Neuronal stem cell (in vitro differentiated cells): ENCODE results near the gene AKAP12.

Experiments
- DNase-seq: peaks from one replicate; pipeline ENCODE4 v3.0.0-alpha.2; 2013; ENCODE audit warnings: low spot score
- H2AFZ ChIP-seq: one replicate; pipeline ENCODE4 v1.6.1; 2013; ENCODE audit warnings: mild to moderate bottlenecking, low read length, inconsistent platforms
- H2AK5ac ChIP-seq: 2 replicates; pipeline ENCODE4 v1.6.1; 2013; ENCODE audit warnings: low read depth, mild to moderate bottlenecking, inconsistent platforms, low read length, moderate library complexity, mixed read lengths
- H2BK120ac ChIP-seq: 2 replicates; pipeline ENCODE4 v1.6.1; 2013; ENCODE audit warnings: low read depth, mild to moderate bottlenecking, inconsistent platforms, low read length, moderate library complexity, mixed read lengths
- H2BK12ac ChIP-seq: one replicate; pipeline ENCODE4 v1.6.1; 2013; ENCODE audit warnings: low read length, inconsistent platforms
- H2BK15ac ChIP-seq: 2 replicates; pipeline ENCODE4 v1.6.1; 2013; ENCODE audit warnings: mild to moderate bottlenecking, low read length, inconsistent platforms, mixed read lengths
- H2BK5ac ChIP-seq: one replicate; pipeline ENCODE4 v1.6.1; 2013; ENCODE audit warnings: inconsistent platforms, mild to moderate bottlenecking, low read length, moderate library complexity
- H3K14ac ChIP-seq: one replicate; pipeline ENCODE4 v1.6.1; 2013; ENCODE audit warnings: low read length, inconsistent platforms
- H3K18ac ChIP-seq: 2 replicates; pipeline ENCODE4 v1.6.1; 2013; ENCODE audit warnings: low read length, inconsistent platforms
- H3K23ac ChIP-seq: 2 replicates; pipeline ENCODE4 v1.6.1; 2013; ENCODE audit warnings: low read depth, mild to moderate bottlenecking, mixed read lengths, low read length, inconsistent platforms; ENCODE audit not compliant: poor library complexity
- H3K27ac ChIP-seq: replicated peaks from 3 replicates; pipeline ENCODE4 v1.5.1; 2013; ENCODE audit warnings: low read length, inconsistent platforms
- H3K27me3 ChIP-seq, 3 experiments: 2 replicates each; pipeline ENCODE4 v1.6.1; 2013; ENCODE audit warnings: low read length in 3 of 3, mild to moderate bottlenecking in 2 of 3, inconsistent platforms in 1 of 3, low read depth in 1 of 3, mixed read lengths in 1 of 3, moderate library complexity in 1 of 3; ENCODE audit not compliant: control insufficient read depth in 3 of 3, insufficient read depth in 3 of 3
- H3K36me3 ChIP-seq, 2 donors: replicated peaks in 1 of 2; 2 replicates each; pipeline ENCODE4 v1.6.1; 2013; ENCODE audit warnings: low read length in 2 of 2; ENCODE audit not compliant: control insufficient read depth in 2 of 2, insufficient read depth in 2 of 2
- H3K4ac ChIP-seq: 2 replicates; pipeline ENCODE4 v1.6.1; 2013; ENCODE audit warnings: inconsistent platforms, mild to moderate bottlenecking, low read length, moderate library complexity
- H3K4me1 ChIP-seq, 2 donors: 1 replicate in 1 of 2; 2 replicates in 1 of 2; pipeline ENCODE4 v1.6.1; 2013; ENCODE audit warnings: low read length in 2 of 2, low read depth in 1 of 2; ENCODE audit not compliant: control insufficient read depth in 2 of 2, insufficient read depth in 1 of 2
- H3K4me2 ChIP-seq: one replicate; pipeline ENCODE4 v1.6.1; 2013; ENCODE audit warnings: mild to moderate bottlenecking, low read length, inconsistent platforms; ENCODE audit not compliant: insufficient read depth, poor library complexity, severe bottlenecking
- H3K4me3 ChIP-seq, 2 donors: 2 replicates each; pipeline ENCODE4 v1.5.1; 2013; ENCODE audit warnings: low read length in 2 of 2, mild to moderate bottlenecking in 2 of 2, inconsistent platforms in 1 of 2, moderate library complexity in 1 of 2
- H3K79me1 ChIP-seq: one replicate; pipeline ENCODE4 v1.6.1; 2013; ENCODE audit warnings: low read depth, mild to moderate bottlenecking, inconsistent platforms, low read length, moderate library complexity
- H3K9ac ChIP-seq: one replicate; pipeline ENCODE4 v1.6.1; 2013; ENCODE audit warnings: mild to moderate bottlenecking, low read depth, low read length, inconsistent platforms; ENCODE audit not compliant: poor library complexity
- H3K9me3 ChIP-seq, 2 donors: replicated peaks in 1 of 2; 2 replicates each; pipeline versions ENCODE3 to v1.6.1; 2013; ENCODE audit warnings: low read length in 2 of 2, mild to moderate bottlenecking in 2 of 2, inconsistent platforms in 1 of 2, low read depth in 1 of 2, mixed read lengths in 1 of 2, moderate library complexity in 1 of 2; ENCODE audit not compliant: control insufficient read depth in 2 of 2, insufficient read depth in 1 of 2
- H4K8ac ChIP-seq: one replicate; pipeline ENCODE4 v1.6.1; 2013; ENCODE audit warnings: low read depth, mild to moderate bottlenecking, inconsistent platforms, low read length, moderate library complexity
- H4K91ac ChIP-seq: one replicate; pipeline ENCODE4 v1.6.1; 2013; ENCODE audit warnings: low read length, low read depth, mild to moderate bottlenecking, inconsistent platforms; ENCODE audit not compliant: poor library complexity
- WGBS, 2 donors: extraction: QIAGEN DNeasy Blood & Tissue Kit; methylation state at CpG; one replicate each; pipeline ENCODE4 v1.1.7; 2013; ENCODE audit warnings: missing lambda C conversion rate in 2 of 2, mixed read lengths in 1 of 2; ENCODE audit not compliant: insufficient read length in 2 of 2, insufficient replicate concordance in 1 of 2; ENCODE audit errors: extremely low coverage in 2 of 2; 5-methylcytosine and 5-hydroxymethylcytosine counted together

AKAP12 gene

DNA sequence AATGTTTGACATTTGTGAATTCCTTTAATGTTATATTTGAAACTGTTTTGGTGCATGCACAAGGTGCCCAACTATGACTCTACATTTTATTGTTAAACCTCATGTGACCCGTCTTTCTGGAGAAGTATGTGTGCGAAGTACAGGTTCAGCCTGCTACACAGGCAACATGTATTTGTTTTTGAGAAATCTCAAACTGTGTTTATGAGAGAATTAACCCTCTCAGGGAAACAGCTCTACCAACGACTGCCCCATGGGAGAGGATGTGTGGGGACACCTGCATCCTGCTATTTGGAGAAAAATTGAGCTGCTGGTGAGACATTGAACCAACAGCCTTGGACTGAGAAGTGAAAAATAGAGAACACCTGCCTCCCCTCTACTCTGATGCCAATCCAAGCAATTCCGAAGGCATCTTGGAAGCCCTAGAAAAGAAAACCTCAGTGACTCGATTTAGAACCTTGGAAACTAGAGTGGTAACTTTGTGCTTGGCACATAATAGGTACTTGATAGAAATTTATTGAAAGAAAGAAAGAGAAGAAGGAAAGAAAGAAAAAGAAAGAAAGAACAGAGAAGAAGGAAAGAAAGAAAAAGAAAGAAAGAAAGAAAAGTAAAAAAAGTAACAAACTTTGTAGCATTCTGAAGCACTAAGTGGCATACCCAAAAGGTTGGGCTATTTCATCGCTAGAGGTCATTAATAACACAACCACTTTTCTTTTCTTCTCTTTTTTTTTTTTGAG lies 2.9 kb upstream of the AKAP12 start:
- WGBS, 2 donors: no CpG with 5 or more reads among the region's 6 CpGs
- H2BK12ac ChIP-seq: no peak overlapping the region
- H3K27ac ChIP-seq: no peak overlapping the region
- H3K9me3 ChIP-seq: no peaks in the 10 kb centered on the region
- no peak overlapping the region for H3K4me3 ChIP-seq
- H2BK15ac ChIP-seq: no peak overlapping the region
- H3K23ac ChIP-seq: no peak overlapping the region
- no peaks in the 10 kb centered on the region for H3K79me1 ChIP-seq
- H3K4me2 ChIP-seq: no peak overlapping the region
- H3K9ac ChIP-seq: no peak overlapping the region
- no peak for DNase-seq
- H3K4ac ChIP-seq: no peak overlapping the region
- H3K36me3 ChIP-seq: no peaks in the 10 kb centered on the region
- no peak overlapping the region for H3K18ac ChIP-seq
- no peak overlapping the region for H3K14ac ChIP-seq
- no peak overlapping the region for H4K91ac ChIP-seq
- H3K4me1 ChIP-seq: peaks cover 4 to 11% of the 10 kb centered on the region in 2 donors
- no peak overlapping the region for H2AFZ ChIP-seq
- no peak overlapping the region for H2BK5ac ChIP-seq
- no peak overlapping the region for H4K8ac ChIP-seq
- H3K27me3 ChIP-seq: peaks cover 0 to 2% (median 0%) of the 10 kb centered on the region in 3 experiments
- H2AK5ac ChIP-seq: no peak overlapping the region
- H2BK120ac ChIP-seq: no peak overlapping the region

DNA sequence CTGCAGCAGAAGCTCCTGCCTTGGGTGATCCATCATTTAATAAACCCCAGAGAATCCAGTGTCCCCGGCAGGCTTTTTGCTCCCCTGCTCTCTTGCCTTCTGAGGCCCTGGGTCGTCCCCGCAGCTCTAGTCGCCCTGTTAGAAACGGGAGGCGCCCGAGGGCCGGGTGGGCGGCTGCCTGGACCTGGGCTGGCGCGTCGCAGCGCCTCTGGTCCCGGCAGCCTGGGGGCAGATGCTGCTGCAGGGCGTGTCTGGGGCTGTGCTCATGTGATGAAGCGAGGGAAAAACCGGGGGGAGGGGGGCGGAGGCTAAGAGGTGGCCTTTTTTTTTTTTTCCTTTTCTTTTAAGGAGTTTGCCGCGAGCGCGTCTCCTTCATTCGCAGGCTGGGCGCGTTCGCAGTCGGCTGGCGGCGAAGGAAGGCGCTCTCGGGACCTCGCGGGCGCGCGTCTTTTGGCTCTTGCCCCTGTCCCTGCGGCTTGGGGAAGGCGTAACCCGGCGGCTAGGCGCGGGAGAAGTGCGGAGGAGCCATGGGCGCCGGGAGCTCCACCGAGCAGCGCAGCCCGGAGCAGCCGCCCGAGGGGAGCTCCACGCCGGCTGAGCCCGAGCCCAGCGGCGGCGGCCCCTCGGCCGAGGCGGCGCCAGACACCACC lies 394 bp downstream of the AKAP12 start:
- Histone ChIP-seq H3K79me1 (peaks cover 2% of the 10 kb centered on the region), H2AFZ (peak overlapping the region; percentile 97), H4K91ac (no peak overlapping the region), H2AK5ac (no peak overlapping the region), H3K27me3 (peaks cover 0 to 2% (median 0%) of the 10 kb centered on the region in 3 experiments), H3K9ac (peak overlapping the region; percentile 89), H3K9me3 (no peaks in the 10 kb centered on the region), H3K27ac (peak overlapping the region; percentile 97), H3K23ac (peak overlapping the region; percentile 77), H3K4ac (no peak overlapping the region), H3K4me3 (peak overlapping the region; percentile 87 to 93), H2BK15ac (peak overlapping the region; percentile 97), H2BK5ac (peak overlapping the region; percentile 94), H2BK120ac (no peak overlapping the region), H3K18ac (peak overlapping the region; percentile 86), H2BK12ac (peak overlapping the region; percentile 8), H3K14ac (peak overlapping the region; percentile 58), H4K8ac (no peak overlapping the region), H3K4me2 (peak overlapping the region; percentile 76), H3K36me3 (no peaks in the 10 kb centered on the region), H3K4me1 (peaks cover 8 to 21% of the 10 kb centered on the region in 2 donors)
- WGBS, 2 donors: no CpG with 5 or more reads among the region's 60 CpGs
- peak; percentile 92 for DNase-seq

DNA sequence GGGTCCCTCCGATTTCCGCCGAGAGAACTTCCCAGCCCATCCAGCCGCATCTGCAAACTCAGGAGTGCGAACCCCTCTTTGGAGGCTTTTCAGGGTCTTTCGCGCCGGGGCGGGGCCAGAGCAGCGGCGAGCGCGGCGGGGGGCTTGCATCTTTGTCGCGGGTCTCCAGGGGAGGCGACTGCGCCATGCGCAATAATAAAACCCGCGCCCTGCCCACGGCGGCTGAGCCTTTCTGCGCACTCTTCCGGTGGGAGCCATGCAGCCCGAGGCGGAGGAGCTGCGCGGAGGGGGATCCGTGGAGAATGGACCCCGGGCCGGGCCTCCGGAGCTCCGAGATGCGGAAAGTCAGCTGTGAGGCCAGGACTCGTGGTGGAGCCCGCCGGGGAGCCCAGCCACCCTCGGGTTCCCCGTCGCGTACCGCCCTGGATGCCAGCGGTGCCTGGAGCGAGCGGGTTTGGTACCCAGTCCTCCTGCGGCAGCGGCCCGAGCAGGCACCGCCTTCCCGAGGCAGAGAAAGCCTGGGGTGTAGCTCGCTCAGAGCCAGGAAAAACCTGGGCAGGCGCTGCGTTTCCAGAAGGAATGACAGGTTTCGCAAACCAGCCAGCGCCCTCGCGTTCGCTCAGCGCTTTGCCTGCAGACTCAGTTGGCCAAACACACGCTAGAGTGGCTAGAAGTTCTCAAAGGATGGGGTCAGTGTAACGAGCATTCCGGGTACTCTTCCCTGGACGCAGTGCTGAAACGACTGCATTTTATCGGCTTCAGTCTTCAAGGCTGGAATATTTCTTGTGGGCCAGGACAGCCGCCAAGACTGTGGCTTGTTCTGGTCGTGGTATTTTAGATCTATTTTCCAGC lies 1.2 kb downstream of the AKAP12 start:
- peak overlapping the region; percentile 97 for H3K27ac ChIP-seq
- no peaks in the 10 kb centered on the region for H3K9me3 ChIP-seq
- no peak overlapping the region for H3K14ac ChIP-seq
- peak overlapping the region; percentile 94 for H2BK5ac ChIP-seq
- peak overlapping the region; percentile 72 for H3K4me2 ChIP-seq
- DNase-seq: peak; percentile 57
- no CpG with 5 or more reads among the region's 68 CpGs for WGBS, 2 donors
- H2BK120ac ChIP-seq: peak overlapping the region; percentile 19
- H3K79me1 ChIP-seq: peaks cover 2% of the 10 kb centered on the region
- H3K4me1 ChIP-seq: peaks cover 8 to 21% of the 10 kb centered on the region in 2 donors
- no peaks in the 10 kb centered on the region for H3K36me3 ChIP-seq
- H3K18ac ChIP-seq: peak overlapping the region; percentile 97
- peak overlapping the region; percentile 54 for H2AK5ac ChIP-seq
- no peak overlapping the region for H2BK12ac ChIP-seq
- H4K8ac ChIP-seq: no peak overlapping the region
- H3K4me3 ChIP-seq: peak overlapping the region; percentile 87 to 93
- peak overlapping the region; percentile 97 for H2AFZ ChIP-seq
- peak overlapping the region; percentile 68 for H3K23ac ChIP-seq
- peak overlapping the region; percentile 30 for H3K4ac ChIP-seq
- H3K9ac ChIP-seq: peak overlapping the region; percentile 75
- peaks cover 0 to 2% (median 0%) of the 10 kb centered on the region in 3 experiments for H3K27me3 ChIP-seq
- H2BK15ac ChIP-seq: peak overlapping the region; percentile 97
- no peak overlapping the region for H4K91ac ChIP-seq
